ENCODE results near the gene MTCH1. TPM values are rescaled to one million over a fixed set of nuclear protein-coding genes. Genes with fewer than 3 reads are reported as not detected.

The MTCH1 gene
- total and polyA plus RNA-seq, 9 of the 15 experiments (the other 6 are each of a cell fraction or from before 2014, with no cell fraction given), result 7.9 to 161 (median 118) TPM

- TF ChIP-seq NONO (IDR thresholded peaks at IDR 0.05; ENCODE audit: low read depth in 2 of 2, low read length in 1 of 2) (no peak), ZNF780A (CRISPR knock-in tag; IDR thresholded peaks at IDR 0.05) (no peak), BRD9 (IDR thresholded peaks at IDR 0.05; ENCODE audit: low read depth, partially characterized antibody) (no peak), ZNF41 (CRISPR knock-in tag; conservative IDR thresholded peaks at IDR 0.05) (no peak), AFF4 (CRISPR knock-in tag; IDR thresholded peaks at IDR 0.05) (no peak), C11orf30 (IDR thresholded peaks at IDR 0.05; ENCODE audit: low read depth) (no peak), HDAC2 (IDR thresholded peaks at IDR 0.05) (no peak), CAMTA2 (CRISPR knock-in tag; conservative IDR thresholded peaks at IDR 0.05) (no peak), HLTF (IDR thresholded peaks at IDR 0.05) (0 out of 2 replicates have a peak, but pooled peaks have one; percentile 18), SAP30 (IDR thresholded peaks at IDR 0.05; ENCODE audit: borderline replicate concordance, insufficient read depth, low read depth, low read length, poor library complexity, severe bottlenecking) (peak; percentile 53), BCOR (IDR thresholded peaks at IDR 0.05) (no peak), SMARCA4 (IDR thresholded peaks at IDR 0.05) (peak; percentile 58), NCOR1 (IDR thresholded peaks at IDR 0.05) (peak; percentile 39; the same call in 1 of the 2 replicates), CBX8 (IDR thresholded peaks at IDR 0.05; ENCODE audit: borderline replicate concordance, extremely low read depth, low read depth, low read length, poor library complexity, severe bottlenecking) (no peak), ZNF239 (CRISPR knock-in tag; IDR thresholded peaks at IDR 0.05) (no peak), SLC30A9 (CRISPR knock-in tag; IDR thresholded peaks at IDR 0.05) (no peak), PML (IDR thresholded peaks at IDR 0.05; ENCODE audit: low read length) (peak; percentile 31; the same call in 1 of the 2 replicates), GATA2 (CRISPR knock-in tag; IDR thresholded peaks at IDR 0.05) (no peak), SIN3A (IDR thresholded peaks at IDR 0.05; ENCODE audit: borderline replicate concordance in 2 of 2, control insufficient read depth in 1 of 2, low read depth in 2 of 2, low read length in 2 of 2) (no peak), RB1 (IDR thresholded peaks at IDR 0.05; ENCODE audit: low read depth) (no peak), ZNF655 (CRISPR knock-in tag; IDR thresholded peaks at IDR 0.05) (no peak)
- TF ChIP-seq, protein P1, sequence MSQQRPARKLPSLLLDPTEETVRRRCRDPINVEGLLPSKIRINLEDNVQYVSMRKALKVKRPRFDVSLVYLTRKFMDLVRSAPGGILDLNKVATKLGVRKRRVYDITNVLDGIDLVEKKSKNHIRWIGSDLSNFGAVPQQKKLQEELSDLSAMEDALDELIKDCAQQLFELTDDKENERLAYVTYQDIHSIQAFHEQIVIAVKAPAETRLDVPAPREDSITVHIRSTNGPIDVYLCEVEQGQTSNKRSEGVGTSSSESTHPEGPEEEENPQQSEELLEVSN (IDR thresholded peaks at IDR 0.05; ENCODE audit: borderline replicate concordance in 1 of 2, extremely low read depth in 1 of 2, insufficient read depth in 1 of 2, insufficient read length in 1 of 2, low read depth in 1 of 2, low read length in 1 of 2, poor library complexity in 1 of 2, severe bottlenecking in 1 of 2), result peak in 1 of 2 experiments; percentile 27
These were observed 1.2 kb downstream of the MTCH1 start (continued) for GRCh38 chr6:36984581-36985416.
